Measurements from ENCODE around the gene ARL13B. TPM values are rescaled to one million over a fixed set of nuclear protein-coding genes. Genes with fewer than 3 reads are reported as not detected.

ARL13B gene
- total and polyA plus RNA-seq, 2 donors (not counting 1 experiment from before 2014, with no cell fraction given): 1.3 to 12.9 TPM

GRCh38 chr3:94095111-94095510 is 115.2 kb downstream of the ARL13B start:
- no peaks in the 10 kb centered on the region for H3K79me2 ChIP-seq (ENCODE audit: control insufficient read depth, insufficient read depth, low read length)
- no peaks in the 10 kb centered on the region for H3K9me3 Mint-ChIP-seq (ENCODE audit: insufficient read depth)
- H2AFZ ChIP-seq (ENCODE audit: insufficient read depth, low read depth, low read length, poor library complexity, severe bottlenecking): no peak overlapping the region
- H3K9ac ChIP-seq (ENCODE audit: low read length): no peak overlapping the region
- no peaks in the 10 kb centered on the region for H3K4me1 Mint-ChIP-seq
- ChIA-PET POLR2A (no interaction called here), CTCF (no interaction called here)
- no peak overlapping the region for H3K27ac Mint-ChIP-seq
- DNase-seq (no peak), ATAC-seq (ENCODE audit: low read depth) (no peak)
- WGBS (ENCODE audit: insufficient coverage): no CpG with 5 or more reads among the region's 2 CpGs
- H3K4me3 ChIP-seq (ENCODE audit: control extremely low read depth in 1 of 5, extremely low read depth in 1 of 5, insufficient read depth in 1 of 5, low read depth in 2 of 5, low read length in 4 of 5): no peak overlapping the region
- H3K4me2 ChIP-seq (replicated peaks; ENCODE audit: low read depth, low read length, poor library complexity, severe bottlenecking): no peak overlapping the region
- peaks cover 21 to 52% of the 10 kb centered on the region in 2 experiments for H3K36me3 ChIP-seq (replicated peaks in 1 of 2; ENCODE audit: control extremely low read depth in 1 of 2, control insufficient read depth in 1 of 2, extremely low read depth in 1 of 2, insufficient read depth in 2 of 2, low read length in 1 of 2)
- no peaks in the 10 kb centered on the region for H3K27me3 Mint-ChIP-seq
- no peaks in the 10 kb centered on the region for H3K27me3 ChIP-seq (replicated peaks in 1 of 4; ENCODE audit: control extremely low read depth in 1 of 4, control insufficient read depth in 3 of 4, insufficient read depth in 4 of 4, low read length in 3 of 4)
- intact Hi-C loops (cut with micrococcal nuclease): no loop called here
- no peaks in the 10 kb centered on the region for H3K4me1 ChIP-seq (ENCODE audit: control insufficient read depth in 2 of 2, insufficient read depth in 2 of 2, low read length in 2 of 2)
- H3K27ac ChIP-seq (ENCODE audit: low read length in 2 of 2): no peak overlapping the region
- H4K20me1 ChIP-seq (ENCODE audit: control insufficient read depth, insufficient read depth, low read length, poor library complexity, severe bottlenecking): no peaks in the 10 kb centered on the region
- H3K4me3 Mint-ChIP-seq: no peak overlapping the region
- TF ChIP-seq EZH2 (IDR thresholded peaks at IDR 0.05; ENCODE audit: borderline replicate concordance, insufficient read depth, low read depth, low read length, poor library complexity, severe bottlenecking): no peak
- TF ChIP-seq, protein P1, sequence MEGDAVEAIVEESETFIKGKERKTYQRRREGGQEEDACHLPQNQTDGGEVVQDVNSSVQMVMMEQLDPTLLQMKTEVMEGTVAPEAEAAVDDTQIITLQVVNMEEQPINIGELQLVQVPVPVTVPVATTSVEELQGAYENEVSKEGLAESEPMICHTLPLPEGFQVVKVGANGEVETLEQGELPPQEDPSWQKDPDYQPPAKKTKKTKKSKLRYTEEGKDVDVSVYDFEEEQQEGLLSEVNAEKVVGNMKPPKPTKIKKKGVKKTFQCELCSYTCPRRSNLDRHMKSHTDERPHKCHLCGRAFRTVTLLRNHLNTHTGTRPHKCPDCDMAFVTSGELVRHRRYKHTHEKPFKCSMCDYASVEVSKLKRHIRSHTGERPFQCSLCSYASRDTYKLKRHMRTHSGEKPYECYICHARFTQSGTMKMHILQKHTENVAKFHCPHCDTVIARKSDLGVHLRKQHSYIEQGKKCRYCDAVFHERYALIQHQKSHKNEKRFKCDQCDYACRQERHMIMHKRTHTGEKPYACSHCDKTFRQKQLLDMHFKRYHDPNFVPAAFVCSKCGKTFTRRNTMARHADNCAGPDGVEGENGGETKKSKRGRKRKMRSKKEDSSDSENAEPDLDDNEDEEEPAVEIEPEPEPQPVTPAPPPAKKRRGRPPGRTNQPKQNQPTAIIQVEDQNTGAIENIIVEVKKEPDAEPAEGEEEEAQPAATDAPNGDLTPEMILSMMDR (IDR thresholded peaks at IDR 0.05): no peak
- no peaks in the 10 kb centered on the region for H3K9me3 ChIP-seq (ENCODE audit: control extremely low read depth in 1 of 3, control insufficient read depth in 2 of 3, insufficient read depth in 1 of 3, low read length in 2 of 3)

DNA sequence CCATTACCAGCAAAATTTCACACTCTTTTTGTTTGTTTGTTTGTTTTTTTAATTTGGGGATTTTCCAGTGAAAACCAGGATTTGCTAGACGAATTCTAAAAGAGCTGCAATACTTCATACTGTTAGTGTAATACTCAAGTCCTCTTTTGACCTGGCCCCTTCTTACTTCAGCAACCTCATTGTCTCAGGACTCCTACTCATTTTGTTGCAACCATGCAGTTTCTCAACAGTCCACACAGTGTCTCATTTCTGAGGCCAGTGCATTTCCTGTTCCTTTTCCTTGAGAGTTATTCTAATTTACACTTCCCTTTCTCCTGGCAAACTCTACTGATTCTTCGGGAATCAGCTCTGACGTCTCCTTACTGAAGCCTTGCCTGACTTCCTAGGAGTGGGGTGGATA is 118.5 kb downstream of the ARL13B start:
- DNase-seq (no peak), ATAC-seq (ENCODE audit: low read depth) (no peak)
- intact Hi-C loops (cut with micrococcal nuclease): no loop called here
- Histone ChIP-seq H3K27me3 (replicated peaks in 1 of 4; ENCODE audit: control extremely low read depth in 1 of 4, control insufficient read depth in 3 of 4, insufficient read depth in 4 of 4, low read length in 3 of 4) (no peaks in the 10 kb centered on the region), H3K27ac (ENCODE audit: low read length in 2 of 2) (no peak overlapping the region), H2AFZ (ENCODE audit: insufficient read depth, low read depth, low read length, poor library complexity, severe bottlenecking) (no peak overlapping the region), H3K36me3 (replicated peaks in 1 of 2; ENCODE audit: control extremely low read depth in 1 of 2, control insufficient read depth in 1 of 2, extremely low read depth in 1 of 2, insufficient read depth in 2 of 2, low read length in 1 of 2) (peaks cover 23 to 44% of the 10 kb centered on the region in 2 experiments), H4K20me1 (ENCODE audit: control insufficient read depth, insufficient read depth, low read length, poor library complexity, severe bottlenecking) (no peaks in the 10 kb centered on the region), H3K4me1 (ENCODE audit: control insufficient read depth in 2 of 2, insufficient read depth in 2 of 2, low read length in 2 of 2) (no peaks in the 10 kb centered on the region), H3K4me2 (replicated peaks; ENCODE audit: low read depth, low read length, poor library complexity, severe bottlenecking) (no peak overlapping the region), H3K9me3 (ENCODE audit: control extremely low read depth in 1 of 3, control insufficient read depth in 2 of 3, insufficient read depth in 1 of 3, low read length in 2 of 3) (no peaks in the 10 kb centered on the region), H3K79me2 (ENCODE audit: control insufficient read depth, insufficient read depth, low read length) (no peaks in the 10 kb centered on the region), H3K9ac (ENCODE audit: low read length) (no peak overlapping the region), H3K4me3 (ENCODE audit: control extremely low read depth in 1 of 5, extremely low read depth in 1 of 5, insufficient read depth in 1 of 5, low read depth in 2 of 5, low read length in 4 of 5) (no peak overlapping the region)
- 100% methylated on average over 1 of the region's 3 CpGs for WGBS (ENCODE audit: insufficient coverage)
- POLR2A ChIA-PET: no interaction called here
- H3K4me1 Mint-ChIP-seq: no peaks in the 10 kb centered on the region
- H3K9me3 Mint-ChIP-seq (ENCODE audit: insufficient read depth): no peaks in the 10 kb centered on the region
- no peaks in the 10 kb centered on the region for H3K27me3 Mint-ChIP-seq
- no peak overlapping the region for H3K4me3 Mint-ChIP-seq
- CTCF ChIA-PET: no interaction called here
- TF ChIP-seq, protein P1 (IDR thresholded peaks at IDR 0.05): no peak
- no peak for TF ChIP-seq EZH2 (IDR thresholded peaks at IDR 0.05; ENCODE audit: borderline replicate concordance, insufficient read depth, low read depth, low read length, poor library complexity, severe bottlenecking)
- H3K27ac Mint-ChIP-seq: no peak overlapping the region
